ENCODE measurements around the gene OTUB1. TPM values are rescaled to one million over a fixed set of nuclear protein-coding genes. Genes with fewer than 3 reads are reported as not detected.

Gene OTUB1
- total and polyA plus RNA-seq, 2 of the 13 experiments (the other 11 are each of a cell fraction or from before 2014, with no cell fraction given), result 58.8 to 130 TPM

DNA sequence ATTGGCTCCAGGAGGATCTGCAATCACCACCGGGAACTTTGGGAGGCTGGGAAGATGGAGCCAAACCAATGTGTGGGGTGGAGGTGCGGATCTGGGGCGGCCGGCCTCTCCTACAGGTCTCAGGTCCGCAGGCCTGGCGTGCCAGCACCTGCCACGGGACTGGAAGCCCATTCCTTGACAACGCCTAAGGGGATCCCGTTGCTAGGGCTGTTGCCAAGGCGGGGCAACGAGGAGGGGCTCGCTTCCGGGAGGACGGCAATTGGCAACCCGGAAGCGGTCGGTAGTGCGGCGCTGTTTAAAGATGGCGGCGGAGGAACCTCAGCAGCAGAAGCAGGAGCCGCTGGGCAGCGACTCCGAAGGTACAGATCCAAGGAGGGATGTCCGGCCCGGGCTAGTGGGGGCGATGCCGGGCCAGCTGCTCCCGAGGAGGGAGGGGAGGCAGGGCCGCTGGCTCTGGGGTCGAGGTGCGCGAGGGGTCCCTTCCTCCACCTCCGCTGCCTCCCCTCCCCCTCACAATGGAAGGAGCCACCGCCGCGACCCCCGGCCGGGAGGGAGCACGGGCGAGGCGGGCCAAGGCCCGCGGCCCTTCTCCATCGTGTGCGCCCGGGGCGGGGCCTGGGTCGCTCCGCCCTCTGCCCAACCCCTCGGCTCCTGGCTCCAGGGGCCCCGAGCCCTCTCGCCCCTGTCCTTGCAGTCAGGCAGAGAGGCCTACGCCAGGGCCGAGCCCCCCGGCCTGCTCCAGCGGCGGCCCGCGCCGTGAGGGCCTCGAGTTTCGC is at the start of gene OTUB1 (continued):
- TF ChIP-seq, protein P1, sequence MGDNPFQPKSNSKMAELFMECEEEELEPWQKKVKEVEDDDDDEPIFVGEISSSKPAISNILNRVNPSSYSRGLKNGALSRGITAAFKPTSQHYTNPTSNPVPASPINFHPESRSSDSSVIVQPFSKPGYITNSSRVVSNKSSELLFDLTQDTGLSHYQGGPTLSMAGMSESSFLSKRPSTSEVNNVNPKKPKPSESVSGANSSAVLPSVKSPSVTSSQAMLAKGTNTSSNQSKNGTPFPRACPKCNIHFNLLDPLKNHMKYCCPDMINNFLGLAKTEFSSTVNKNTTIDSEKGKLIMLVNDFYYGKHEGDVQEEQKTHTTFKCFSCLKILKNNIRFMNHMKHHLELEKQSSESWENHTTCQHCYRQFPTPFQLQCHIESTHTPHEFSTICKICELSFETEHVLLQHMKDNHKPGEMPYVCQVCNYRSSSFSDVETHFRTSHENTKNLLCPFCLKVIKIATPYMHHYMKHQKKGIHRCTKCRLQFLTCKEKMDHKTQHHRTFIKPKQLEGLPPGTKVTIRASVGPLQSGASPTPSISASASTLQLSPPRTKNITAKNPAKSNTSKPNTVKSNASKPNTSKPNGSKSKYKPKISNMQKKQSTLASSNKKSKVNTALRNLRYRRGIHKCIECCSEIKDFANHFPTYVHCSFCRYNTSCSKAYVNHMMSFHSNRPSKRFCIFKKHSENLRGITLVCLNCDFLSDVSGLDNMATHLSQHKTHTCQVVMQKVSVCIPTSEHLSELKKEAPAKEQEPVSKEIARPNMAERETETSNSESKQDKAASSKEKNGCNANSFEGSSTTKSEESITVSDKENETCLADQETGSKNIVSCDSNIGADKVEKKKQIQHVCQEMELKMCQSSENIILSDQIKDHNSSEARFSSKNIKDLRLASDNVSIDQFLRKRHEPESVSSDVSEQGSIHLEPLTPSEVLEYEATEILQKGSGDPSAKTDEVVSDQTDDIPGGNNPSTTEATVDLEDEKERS (CRISPR knock-in tag; IDR thresholded peaks at IDR 0.05), result 0 out of 2 replicates have a peak, but pooled peaks have one; percentile 30
- TF ChIP-seq AGO1 (IDR thresholded peaks at IDR 0.05; ENCODE audit: low read depth, low read length, poor library complexity, severe bottlenecking), result peak; percentile 8
- TF ChIP-seq ZNF747 (CRISPR knock-in tag; IDR thresholded peaks at IDR 0.05; ENCODE audit: borderline replicate concordance), result peak; percentile 74; the same call in 1 of the 2 replicates
- TF ChIP-seq, protein P2, sequence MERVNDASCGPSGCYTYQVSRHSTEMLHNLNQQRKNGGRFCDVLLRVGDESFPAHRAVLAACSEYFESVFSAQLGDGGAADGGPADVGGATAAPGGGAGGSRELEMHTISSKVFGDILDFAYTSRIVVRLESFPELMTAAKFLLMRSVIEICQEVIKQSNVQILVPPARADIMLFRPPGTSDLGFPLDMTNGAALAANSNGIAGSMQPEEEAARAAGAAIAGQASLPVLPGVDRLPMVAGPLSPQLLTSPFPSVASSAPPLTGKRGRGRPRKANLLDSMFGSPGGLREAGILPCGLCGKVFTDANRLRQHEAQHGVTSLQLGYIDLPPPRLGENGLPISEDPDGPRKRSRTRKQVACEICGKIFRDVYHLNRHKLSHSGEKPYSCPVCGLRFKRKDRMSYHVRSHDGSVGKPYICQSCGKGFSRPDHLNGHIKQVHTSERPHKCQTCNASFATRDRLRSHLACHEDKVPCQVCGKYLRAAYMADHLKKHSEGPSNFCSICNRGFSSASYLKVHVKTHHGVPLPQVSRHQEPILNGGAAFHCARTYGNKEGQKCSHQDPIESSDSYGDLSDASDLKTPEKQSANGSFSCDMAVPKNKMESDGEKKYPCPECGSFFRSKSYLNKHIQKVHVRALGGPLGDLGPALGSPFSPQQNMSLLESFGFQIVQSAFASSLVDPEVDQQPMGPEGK (CRISPR knock-in tag; IDR thresholded peaks at IDR 0.05), result peak; percentile 43; the same call in 1 of the 2 replicates
- no peak for TF ChIP-seq NFE2L1 (CRISPR knock-in tag; IDR thresholded peaks at IDR 0.05; ENCODE audit: borderline replicate concordance)
- peak; percentile 89 for TF ChIP-seq ISL2 (CRISPR knock-in tag; IDR thresholded peaks at IDR 0.05)
- TF ChIP-seq GABPA (IDR thresholded peaks at IDR 0.05; ENCODE audit: low read depth, low read length), result peak; percentile 87
- TF ChIP-seq GABPA (CRISPR knock-in tag; IDR thresholded peaks at IDR 0.05; ENCODE audit: low read depth), result peak; percentile 96
- TF ChIP-seq NKX3-1 (CRISPR knock-in tag; IDR thresholded peaks at IDR 0.05), result peak; percentile 82; the same call in 1 of the 2 replicates
- no peak; the same call in 1 of the 2 replicates for TF ChIP-seq ZNF616 (CRISPR knock-in tag; IDR thresholded peaks at IDR 0.05; ENCODE audit: low read depth)
- peak; percentile 93; the same call in 1 of the 2 replicates for TF ChIP-seq SIN3A (IDR thresholded peaks at IDR 0.05; ENCODE audit: borderline replicate concordance, low read depth, low read length)
- TF ChIP-seq FOXA3 (CRISPR knock-in tag; IDR thresholded peaks at IDR 0.05), result peak; percentile 59; the same call in 1 of the 2 replicates
- TF ChIP-seq ELF1 (CRISPR knock-in tag; IDR thresholded peaks at IDR 0.05), result peak; percentile 99
- no peak; the same call in 1 of the 2 replicates for TF ChIP-seq ZNF839 (CRISPR knock-in tag; IDR thresholded peaks at IDR 0.05; ENCODE audit: borderline replicate concordance)
- TF ChIP-seq ZNF317 (CRISPR knock-in tag; IDR thresholded peaks at IDR 0.05), result peak; percentile 71; the same call in 1 of the 2 replicates
- peak; percentile 90 for TF ChIP-seq PHF8 (CRISPR knock-in tag; IDR thresholded peaks at IDR 0.05)
- TF ChIP-seq ARNTL (CRISPR knock-in tag; IDR thresholded peaks at IDR 0.05), result 0 out of 2 replicates have a peak, but pooled peaks have one; percentile 55
- TF ChIP-seq, protein P3, sequence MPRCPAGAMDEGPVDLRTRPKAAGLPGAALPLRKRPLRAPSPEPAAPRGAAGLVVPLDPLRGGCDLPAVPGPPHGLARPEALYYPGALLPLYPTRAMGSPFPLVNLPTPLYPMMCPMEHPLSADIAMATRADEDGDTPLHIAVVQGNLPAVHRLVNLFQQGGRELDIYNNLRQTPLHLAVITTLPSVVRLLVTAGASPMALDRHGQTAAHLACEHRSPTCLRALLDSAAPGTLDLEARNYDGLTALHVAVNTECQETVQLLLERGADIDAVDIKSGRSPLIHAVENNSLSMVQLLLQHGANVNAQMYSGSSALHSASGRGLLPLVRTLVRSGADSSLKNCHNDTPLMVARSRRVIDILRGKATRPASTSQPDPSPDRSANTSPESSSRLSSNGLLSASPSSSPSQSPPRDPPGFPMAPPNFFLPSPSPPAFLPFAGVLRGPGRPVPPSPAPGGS (CRISPR knock-in tag; IDR thresholded peaks at IDR 0.05), result peak; percentile 25
- TF ChIP-seq ZNF33B (CRISPR knock-in tag; IDR thresholded peaks at IDR 0.05), result peak; percentile 39; the same call in 1 of the 2 replicates
- 0 out of 2 replicates have a peak, but pooled peaks have one; percentile 24 for TF ChIP-seq ZNF678 (CRISPR knock-in tag; IDR thresholded peaks at IDR 0.05)
- TF ChIP-seq ZFAT (CRISPR knock-in tag; conservative IDR thresholded peaks at IDR 0.05), result 0 out of 2 replicates have a peak, but pooled peaks have one; percentile 57
- no peak for TF ChIP-seq IKZF1 (IDR thresholded peaks at IDR 0.05)
- TF ChIP-seq REPIN1 (CRISPR knock-in tag; IDR thresholded peaks at IDR 0.05; ENCODE audit: borderline replicate concordance, low read depth), result peak; percentile 53; the same call in 1 of the 2 replicates
- no peak for TF ChIP-seq FOXK2 (IDR thresholded peaks at IDR 0.05)
